GM19240 (cell line): ENCODE measurements around the gene OMP.

ENCODE experiments used
- DNase-seq: peaks from one replicate; pipeline ENCODE4 v3.0.0; 2011; ENCODE audit warnings: low spot score; ENCODE audit not compliant: insufficient read length

Gene OMP

GRCh38 chr11:77137421-77137820 is 34.8 kb downstream of the OMP start:
- DNase-seq: no peak

- DNase-seq: no peak
Measured at GRCh38 chr11:77138106-77138649, 35.5 kb downstream of the OMP start.

- DNase-seq: no peak
Measured at GRCh38 chr11:77139201-77139600, 36.6 kb downstream of the OMP start.

- DNase-seq: no peak
Measured at GRCh38 chr11:77140231-77140851, 37.7 kb downstream of the OMP start.

GRCh38 chr11:77141034-77141433 is 38.4 kb downstream of the OMP start:
- no peak for DNase-seq

GRCh38 chr11:77141475-77141874 is 38.8 kb downstream of the OMP start:
- no peak for DNase-seq

GRCh38 chr11:77142091-77142975 is 39.7 kb downstream of the OMP start:
- DNase-seq: no peak

GRCh38 chr11:77143405-77144020 is 40.9 kb downstream of the OMP start:
- no peak for DNase-seq

GRCh38 chr11:77144196-77144856 is 41.7 kb downstream of the OMP start:
- no peak for DNase-seq

- no peak for DNase-seq
Measured at GRCh38 chr11:77144857-77145428, 42.3 kb downstream of the OMP start.

GRCh38 chr11:77146261-77147035 is 43.8 kb downstream of the OMP start:
- no peak for DNase-seq

- no peak for DNase-seq
Measured at GRCh38 chr11:77147036-77147315, 44.3 kb downstream of the OMP start.

- DNase-seq: no peak
Measured at GRCh38 chr11:77147668-77148321, 45.2 kb downstream of the OMP start.

GRCh38 chr11:77148963-77149715 is 46.5 kb downstream of the OMP start:
- DNase-seq: no peak

GRCh38 chr11:77149716-77150392 is 47.2 kb downstream of the OMP start:
- DNase-seq: no peak

- DNase-seq: no peak
Measured at GRCh38 chr11:77150836-77151235, 48.2 kb downstream of the OMP start.

GRCh38 chr11:77151804-77152509 is 49.3 kb downstream of the OMP start:
- DNase-seq: no peak

- no peak for DNase-seq
Measured at GRCh38 chr11:77152846-77153245, 50.2 kb downstream of the OMP start.
